OCI-LY7 (cell line): Measurements from ENCODE around the gene NCLN.

Experiments
- CTCF ChIP-seq: fragments of 200-600 bp; sonication (generic); conservative IDR thresholded peaks from 2 replicates; pipeline ENCODE4 v1.5.1; 2014; ENCODE audit warnings: mild to moderate bottlenecking, antibody characterized with exemption, low read length, moderate library complexity, mixed read lengths
- EZH2phosphoT487 ChIP-seq: fragments of 200-600 bp; sonication (generic); IDR thresholded peaks from 2 replicates; pipeline ENCODE4 v1.6.1; 2018; ENCODE audit warnings: low read depth, borderline replicate concordance, mild to moderate bottlenecking, mixed run types, antibody characterized with exemption, low read length, moderate library complexity, mixed read lengths

- TF ChIP-seq CTCF (no peak), EZH2phosphoT487 (no peak)
Measured at GRCh38 chr19:3252650-3253049, 66.9 kb downstream of the NCLN start.
